ENCODE results near the gene ZNF296.

GRCh38 chr19:45086480-45086879, 10.2 kb upstream of the ZNF296 start:
- TF ChIP-seq POLR2A (IDR thresholded peaks at IDR 0.05; ENCODE audit: low read depth, low read length), result no peak
- TF ChIP-seq TAF1 (IDR thresholded peaks at IDR 0.05; ENCODE audit: borderline replicate concordance, low read depth, low read length), result no peak
- TF ChIP-seq POLR2AphosphoS5 (IDR thresholded peaks at IDR 0.05; ENCODE audit: low read depth, low read length), result no peak

Measured in GM12892 (cell line).